ENCODE measurements around the gene TRIM67.

DNA sequence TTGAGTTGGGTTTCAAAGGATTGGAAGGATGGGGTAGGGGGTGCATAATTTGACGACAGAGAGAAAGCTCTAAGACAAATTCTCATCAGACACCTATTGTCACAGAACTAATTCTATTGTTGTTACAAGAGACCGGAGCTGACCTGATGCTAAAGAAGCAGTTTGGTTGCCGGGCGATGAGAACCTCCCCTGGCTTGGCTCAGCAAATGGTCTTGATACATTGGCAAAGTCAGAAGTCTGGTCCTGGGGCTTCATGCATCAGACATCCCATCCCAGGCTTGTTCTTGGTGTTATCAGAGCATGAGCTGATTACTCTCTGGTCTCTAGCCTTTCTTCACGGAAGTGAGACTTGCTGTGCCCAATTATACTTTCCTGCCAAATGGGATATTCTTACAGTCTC is 15.4 kb downstream of the TRIM67 start:
- TF ChIP-seq, protein P1, sequence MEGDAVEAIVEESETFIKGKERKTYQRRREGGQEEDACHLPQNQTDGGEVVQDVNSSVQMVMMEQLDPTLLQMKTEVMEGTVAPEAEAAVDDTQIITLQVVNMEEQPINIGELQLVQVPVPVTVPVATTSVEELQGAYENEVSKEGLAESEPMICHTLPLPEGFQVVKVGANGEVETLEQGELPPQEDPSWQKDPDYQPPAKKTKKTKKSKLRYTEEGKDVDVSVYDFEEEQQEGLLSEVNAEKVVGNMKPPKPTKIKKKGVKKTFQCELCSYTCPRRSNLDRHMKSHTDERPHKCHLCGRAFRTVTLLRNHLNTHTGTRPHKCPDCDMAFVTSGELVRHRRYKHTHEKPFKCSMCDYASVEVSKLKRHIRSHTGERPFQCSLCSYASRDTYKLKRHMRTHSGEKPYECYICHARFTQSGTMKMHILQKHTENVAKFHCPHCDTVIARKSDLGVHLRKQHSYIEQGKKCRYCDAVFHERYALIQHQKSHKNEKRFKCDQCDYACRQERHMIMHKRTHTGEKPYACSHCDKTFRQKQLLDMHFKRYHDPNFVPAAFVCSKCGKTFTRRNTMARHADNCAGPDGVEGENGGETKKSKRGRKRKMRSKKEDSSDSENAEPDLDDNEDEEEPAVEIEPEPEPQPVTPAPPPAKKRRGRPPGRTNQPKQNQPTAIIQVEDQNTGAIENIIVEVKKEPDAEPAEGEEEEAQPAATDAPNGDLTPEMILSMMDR (conservative IDR thresholded peaks at IDR 0.05; ENCODE audit: low read depth, low read length), result no peak
- no peak for TF ChIP-seq EZH2 (IDR thresholded peaks at IDR 0.05; ENCODE audit: low read length, unreplicated experiment)
